Measurements from ENCODE around the gene PRODH.
"Not testable (repeated sequence)": the region's sequence is repeated elsewhere in the genome, so short reads cannot be mapped to it uniquely, and the experiment has no call there.

- not testable (repeated sequence) for TF ChIP-seq BACH2 (CRISPR knock-in tag; IDR thresholded peaks at IDR 0.05; ENCODE audit: borderline replicate concordance); POU6F1 (CRISPR knock-in tag; IDR thresholded peaks at IDR 0.05; ENCODE audit: borderline replicate concordance, low read depth); GLIS3 (CRISPR knock-in tag; IDR thresholded peaks at IDR 0.05)
These were observed 28.6 kb upstream of the PRODH start for GRCh38 chr22:18964501-18965265.

Data from SK-N-SH treated with all-trans-retinoic acid at 6 μM for 48 hours (cell line).